ENCODE results near the gene LRRC57.

The LRRC57 gene

DNA sequence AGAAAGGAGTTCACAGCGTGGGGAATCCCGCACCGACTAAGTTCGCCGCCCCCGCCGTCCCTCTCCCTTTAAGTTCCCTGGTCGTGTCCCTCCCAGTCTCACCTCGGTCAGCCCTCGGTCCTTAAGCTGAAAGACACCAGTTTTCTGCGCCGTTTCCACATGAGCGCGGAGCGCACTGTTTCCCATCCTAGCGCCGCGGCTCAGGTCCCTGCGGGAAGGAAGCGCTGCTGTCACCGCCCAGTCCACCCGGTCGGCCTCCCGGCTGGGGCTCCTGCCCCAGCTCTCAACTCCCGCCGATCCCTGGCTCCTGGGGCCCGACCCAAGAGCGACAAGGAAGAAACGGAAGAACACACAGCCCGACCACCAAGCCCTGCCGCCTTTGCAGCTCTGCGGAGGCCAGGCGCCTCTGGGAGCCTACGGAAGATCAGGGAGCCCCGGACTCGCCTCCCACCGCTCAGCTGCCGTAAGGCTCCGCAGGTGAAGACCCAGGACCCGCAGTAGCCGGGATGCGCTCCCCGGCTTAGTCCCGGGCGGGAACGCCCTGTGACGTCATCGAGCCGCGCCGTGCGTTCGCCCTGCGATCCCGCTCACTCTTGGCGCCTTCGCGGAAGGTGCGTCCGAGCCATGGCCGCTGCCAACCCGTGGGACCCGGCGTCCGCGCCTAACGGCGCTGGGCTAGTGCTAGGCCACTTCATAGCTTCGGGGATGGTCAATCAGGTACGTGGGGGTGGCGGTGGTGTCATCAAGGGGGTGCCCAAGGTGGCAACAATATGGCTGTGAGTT is at the start of gene LRRC57, which contains the start of gene HAUS2:
Gene LRRC57 (minus strand): TSS at position 545 of the 783 bp plus-strand sequence. CDS start 359 bp downstream, at position 186.
Gene HAUS2 (plus strand): TSS at position 590 of the 783 bp plus-strand sequence. CDS start 35 bp downstream, at position 625.
- in situ Hi-C loops (cut with HindIII; ENCODE audit: low sequenced_read_pairs): no loop called here
- DNase-seq (ENCODE audit: low read depth): peak; percentile 53
- no peak for TF ChIP-seq CTCF (IDR thresholded peaks at IDR 0.05; ENCODE audit: low read depth, low read length, missing control alignments)
- peak within 1 kb of the TSS; percentile 94 for H3K4me3 ChIP-seq (ENCODE audit: low read depth, low read length)

GRCh38 chr15:42595626-42596240 is 47.1 kb upstream of the LRRC57 start:
- TF ChIP-seq CTCF (IDR thresholded peaks at IDR 0.05; ENCODE audit: low read depth, low read length, missing control alignments): no peak
- no peak overlapping the region for H3K4me3 ChIP-seq (ENCODE audit: low read depth, low read length)
- in situ Hi-C loops (cut with HindIII; ENCODE audit: low sequenced_read_pairs): no loop called here
- DNase-seq (ENCODE audit: low read depth): no peak

DNA sequence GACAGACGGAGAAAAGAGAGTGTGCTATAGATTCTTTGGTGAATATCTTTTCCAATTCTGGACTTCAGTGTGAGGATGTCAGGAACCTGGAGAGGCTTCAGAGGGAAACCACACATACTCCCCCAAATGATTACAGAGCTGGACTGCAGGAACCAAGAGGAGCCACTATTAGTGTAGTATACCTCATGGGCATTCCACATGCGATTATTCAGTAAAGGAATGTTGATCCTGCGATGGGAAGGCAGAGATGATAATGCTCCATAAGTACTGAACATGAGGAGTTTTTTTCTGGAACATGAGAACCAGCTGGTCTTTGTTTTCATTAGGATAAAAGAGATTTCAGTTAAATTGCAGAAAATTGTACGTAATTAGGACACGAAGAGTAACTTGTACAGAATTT is 45.5 kb upstream of the LRRC57 start:
- DNase-seq (ENCODE audit: low read depth): no peak
- TF ChIP-seq CTCF (IDR thresholded peaks at IDR 0.05; ENCODE audit: low read depth, low read length, missing control alignments): no peak
- in situ Hi-C loops (cut with HindIII; ENCODE audit: low sequenced_read_pairs): no loop called here
- no peak overlapping the region for H3K4me3 ChIP-seq (ENCODE audit: low read depth, low read length)

DNA sequence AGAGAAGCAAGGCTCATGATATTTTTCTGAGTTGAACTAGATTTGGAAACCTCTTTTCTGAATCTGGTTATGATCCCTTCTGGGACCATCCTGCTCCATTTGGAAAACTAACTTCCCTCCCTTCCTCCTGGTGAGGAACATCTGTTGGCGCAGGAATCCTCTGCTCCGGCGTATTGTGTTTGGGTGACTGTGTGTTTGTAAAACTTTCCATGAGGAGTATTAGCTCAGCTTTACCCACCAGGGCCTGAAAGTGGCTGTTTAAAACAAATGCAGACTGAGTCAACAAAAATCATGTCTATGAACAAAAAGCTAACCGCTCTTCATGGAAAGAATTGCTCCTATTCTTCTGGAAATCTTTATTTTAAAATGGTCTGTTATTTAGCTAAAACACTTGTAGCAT is 44.5 kb upstream of the LRRC57 start:
- TF ChIP-seq CTCF (IDR thresholded peaks at IDR 0.05; ENCODE audit: low read depth, low read length, missing control alignments): no peak
- no peak for DNase-seq (ENCODE audit: low read depth)
- in situ Hi-C loops (cut with HindIII; ENCODE audit: low sequenced_read_pairs): no loop called here
- no peak overlapping the region for H3K4me3 ChIP-seq (ENCODE audit: low read depth, low read length)

- no peak overlapping the region for H3K4me3 ChIP-seq (ENCODE audit: low read depth, low read length)
- DNase-seq (ENCODE audit: low read depth): no peak
- TF ChIP-seq CTCF (IDR thresholded peaks at IDR 0.05; ENCODE audit: low read depth, low read length, missing control alignments): no peak
- in situ Hi-C loops (cut with HindIII; ENCODE audit: low sequenced_read_pairs): no loop called here
Observed at GRCh38 chr15:42592716-42593115, 44.1 kb upstream of the LRRC57 start.

GRCh38 chr15:42591238-42591934 is 42.8 kb upstream of the LRRC57 start:
- no peak overlapping the region for H3K4me3 ChIP-seq (ENCODE audit: low read depth, low read length)
- DNase-seq (ENCODE audit: low read depth): peak; percentile 49
- in situ Hi-C loops (cut with HindIII; ENCODE audit: low sequenced_read_pairs): no loop called here
- peak; percentile 36 for TF ChIP-seq CTCF (IDR thresholded peaks at IDR 0.05; ENCODE audit: low read depth, low read length, missing control alignments)
